Activated T-cell treated with anti-CD3 and anti-CD28 coated beads, Interleukin-2, amount 50 U/mL, for 4 hours (primary cell): ENCODE data around the gene MVK. TPM values are rescaled to one million over a fixed set of nuclear protein-coding genes. Genes with fewer than 3 reads are reported as not detected.

Experiments
- ATAC-seq, 2 donors: fragments of 200-7000 bp; cut with Tn5 transposase; one replicate each; pipeline ENCODE4 v1.10.0; 2021
- DNase-seq: peaks from one replicate; pipeline ENCODE4 v3.0.0-alpha.2; 2020
- H3K27me3 Mint-ChIP-seq: one replicate; pipeline ENCODE4 v1.8.0; 2021; ENCODE audit warnings: low read depth, mixed read lengths
- H3K36me3 Mint-ChIP-seq: one replicate; pipeline ENCODE4 v1.8.0; 2022; ENCODE audit warnings: mixed read lengths; ENCODE audit not compliant: insufficient read depth
- H3K4me1 Mint-ChIP-seq: one replicate; pipeline ENCODE4 v1.8.0; 2021; ENCODE audit warnings: low read depth, mixed read lengths
- H3K4me3 Mint-ChIP-seq: one replicate; pipeline ENCODE4 v1.8.0; 2021; ENCODE audit warnings: mild to moderate bottlenecking, moderate library complexity, mixed read lengths
- H3K9me3 Mint-ChIP-seq: one replicate; pipeline ENCODE4 v1.8.0; 2021; ENCODE audit warnings: mixed read lengths
- total RNA-seq, 3 donors: library from RNA; stranded (reverse); gene quantifications; one replicate each; pipeline ENCODE4 v1.2.1, GENCODE V29; 2021

The MVK gene
- total RNA-seq, 3 donors from 2014 or later, result 10.2 to 11.4 (median 10.4) TPM

DNA sequence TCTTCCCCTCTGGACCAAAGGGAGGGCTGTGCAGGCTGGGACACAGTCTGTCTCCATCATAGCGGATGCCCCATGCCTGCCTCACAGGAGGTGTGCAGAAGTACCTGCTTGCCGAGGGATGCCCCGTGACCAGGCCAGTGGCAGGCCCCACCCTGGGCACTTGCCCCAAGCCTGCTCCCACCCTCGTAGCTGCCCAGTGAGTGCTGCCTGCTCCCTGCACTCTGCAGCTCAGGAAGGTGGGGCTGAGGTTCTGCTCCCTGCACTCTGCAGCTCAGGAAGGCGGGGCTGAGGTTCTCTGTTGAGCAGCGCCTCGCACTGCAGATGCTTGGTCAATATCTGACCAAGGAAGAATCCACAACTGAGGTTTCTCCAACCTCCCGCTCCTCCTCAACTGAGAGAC is 7.2 kb upstream of the MVK start:
- peaks cover 21% of the 10 kb centered on the region for H3K36me3 Mint-ChIP-seq
- no peak overlapping the region for H3K4me3 Mint-ChIP-seq
- ATAC-seq, result no peak

DNA sequence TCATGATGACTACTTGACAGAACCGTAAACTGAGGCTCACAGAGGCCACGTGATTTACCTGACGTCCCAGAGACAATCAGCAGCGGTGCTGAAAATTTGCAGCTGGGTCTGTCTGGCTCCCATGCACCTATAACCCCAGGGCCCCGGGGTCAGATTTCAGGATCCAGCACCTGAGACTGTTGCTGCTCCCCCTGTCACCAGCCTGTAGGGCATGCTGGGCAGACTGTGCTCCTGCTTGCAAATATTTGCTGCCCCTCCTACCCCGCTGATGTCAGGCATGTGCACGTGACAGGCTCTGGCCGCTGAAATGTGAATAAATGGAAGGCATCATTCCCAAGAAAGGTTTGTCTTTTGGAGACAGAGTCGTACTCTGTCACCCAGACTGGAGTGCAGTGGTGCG is 6.3 kb upstream of the MVK start:
- no peak overlapping the region for H3K4me3 Mint-ChIP-seq

More for the DNA sequence above, 7.2 kb upstream of the MVK start:
- Mint-ChIP-seq H3K9me3 (no peaks in the 10 kb centered on the region), H3K27me3 (no peaks in the 10 kb centered on the region), H3K4me1 (no peaks in the 10 kb centered on the region)
- no peak for DNase-seq

DNA sequence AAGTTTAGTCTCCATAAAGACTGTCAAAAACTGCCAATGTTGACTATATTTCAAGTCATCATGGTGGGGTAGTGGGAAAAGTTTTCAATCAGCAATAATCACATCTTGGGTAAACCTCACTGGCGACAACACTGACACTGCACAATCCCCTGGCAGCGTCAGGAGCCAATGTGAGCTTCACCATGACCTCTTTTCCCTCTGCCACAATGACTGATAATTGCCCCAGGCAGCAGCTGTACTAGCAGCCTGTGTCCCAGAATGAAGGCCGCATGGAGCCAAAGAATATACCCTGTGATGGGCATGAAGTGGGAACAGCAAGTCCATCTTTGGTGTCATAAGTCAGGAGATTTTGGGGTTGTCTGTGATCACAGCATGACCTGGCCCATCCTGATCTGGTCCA is 5.6 kb upstream of the MVK start:
- Mint-ChIP-seq H3K36me3 (peaks cover 9% of the 10 kb centered on the region), H3K4me1 (peaks cover 8% of the 10 kb centered on the region)
- ATAC-seq, result no peak

More for the DNA sequence above, 6.3 kb upstream of the MVK start:
- ATAC-seq (no peak), DNase-seq (no peak)
- H3K4me1 Mint-ChIP-seq, result peaks cover 4% of the 10 kb centered on the region
- H3K27me3 Mint-ChIP-seq, result no peaks in the 10 kb centered on the region
- H3K9me3 Mint-ChIP-seq, result no peaks in the 10 kb centered on the region
- peaks cover 12% of the 10 kb centered on the region for H3K36me3 Mint-ChIP-seq

GRCh38 chr12:109568486-109568885 is 5.1 kb upstream of the MVK start:
- no peak for DNase-seq
- no peak overlapping the region for H3K4me3 Mint-ChIP-seq
- H3K9me3 Mint-ChIP-seq, result no peaks in the 10 kb centered on the region
- no peak for ATAC-seq
- H3K4me1 Mint-ChIP-seq, result peaks cover 11% of the 10 kb centered on the region
- no peaks in the 10 kb centered on the region for H3K27me3 Mint-ChIP-seq
- peaks cover 9% of the 10 kb centered on the region for H3K36me3 Mint-ChIP-seq

More for the DNA sequence above, 5.6 kb upstream of the MVK start:
- no peak for DNase-seq
- no peaks in the 10 kb centered on the region for H3K9me3 Mint-ChIP-seq
- no peak overlapping the region for H3K4me3 Mint-ChIP-seq
- H3K27me3 Mint-ChIP-seq, result no peaks in the 10 kb centered on the region

DNA sequence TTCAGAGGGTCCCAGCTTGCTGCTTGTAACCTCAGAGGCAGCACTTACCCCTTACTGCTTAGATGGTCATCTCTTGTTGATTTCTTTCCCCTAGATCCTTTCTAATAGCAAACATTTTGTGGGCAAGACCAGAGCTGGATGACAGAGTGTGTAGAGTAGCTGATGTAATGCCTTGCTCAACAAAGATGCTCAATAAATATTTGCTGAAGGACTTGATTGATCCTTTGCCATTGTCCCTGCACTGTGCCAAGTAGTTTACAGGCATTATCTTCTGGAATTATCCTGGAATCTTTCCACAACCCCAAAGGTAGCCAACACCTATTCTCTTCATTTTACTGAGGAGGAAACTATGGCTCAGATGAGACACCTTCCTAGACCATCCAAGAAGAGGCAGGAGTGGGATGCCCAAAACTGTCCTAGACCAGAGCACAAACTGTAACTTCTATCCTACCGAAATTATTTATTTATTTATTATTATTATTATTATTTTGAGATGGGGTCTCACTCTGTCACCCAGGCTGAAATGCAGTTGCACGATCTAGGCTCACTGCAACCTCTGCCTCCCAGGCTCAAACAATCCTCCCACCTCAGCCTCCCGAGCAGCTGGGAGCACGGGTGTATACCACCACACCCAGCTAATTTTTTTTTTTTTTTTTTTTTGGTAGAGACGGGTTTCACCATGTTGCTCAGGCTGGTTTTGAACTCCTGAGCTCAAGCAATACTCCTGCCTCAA is 1.7 kb upstream of the MVK start:
- no peak for DNase-seq
- no peaks in the 10 kb centered on the region for H3K27me3 Mint-ChIP-seq

GRCh38 chr12:109572506-109572845 is 1.1 kb upstream of the MVK start:
- Mint-ChIP-seq H3K9me3 (no peaks in the 10 kb centered on the region), H3K27me3 (no peaks in the 10 kb centered on the region), H3K36me3 (peaks cover 9% of the 10 kb centered on the region), H3K4me1 (peaks cover 26% of the 10 kb centered on the region), H3K4me3 (peak overlapping the region; percentile 87)
- DNase-seq, result no peak
- ATAC-seq, result no peak

More for the DNA sequence above, 1.7 kb upstream of the MVK start:
- H3K9me3 Mint-ChIP-seq, result no peaks in the 10 kb centered on the region
- H3K4me1 Mint-ChIP-seq, result peaks cover 26% of the 10 kb centered on the region
- H3K36me3 Mint-ChIP-seq, result peaks cover 8% of the 10 kb centered on the region
- ATAC-seq, result no peak
- H3K4me3 Mint-ChIP-seq, result peak overlapping the region; percentile 87

DNA sequence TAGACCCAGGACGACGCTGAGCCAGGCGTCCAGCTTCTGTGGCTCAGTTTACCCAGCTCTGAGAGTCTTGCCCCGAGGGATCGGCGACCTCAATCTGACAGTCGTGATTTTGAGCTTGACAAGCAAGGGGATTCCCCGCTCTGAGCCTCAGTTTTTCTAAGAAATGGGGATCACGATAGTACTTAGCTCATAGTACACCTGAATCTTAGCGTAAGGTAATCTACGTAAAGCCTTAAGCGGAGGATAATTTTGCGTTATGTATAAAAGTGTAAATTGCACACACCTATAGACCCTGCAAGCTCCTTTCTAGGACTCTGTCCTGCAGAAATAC is 285 bp downstream of the MVK start:
- Mint-ChIP-seq H3K36me3 (peaks cover 19% of the 10 kb centered on the region), H3K27me3 (no peaks in the 10 kb centered on the region), H3K4me1 (peaks cover 26% of the 10 kb centered on the region), H3K4me3 (peak overlapping the region; percentile 87), H3K9me3 (no peaks in the 10 kb centered on the region)
- DNase-seq (no peak), ATAC-seq (peak in 1 of 2 donors; percentile 4)

DNA sequence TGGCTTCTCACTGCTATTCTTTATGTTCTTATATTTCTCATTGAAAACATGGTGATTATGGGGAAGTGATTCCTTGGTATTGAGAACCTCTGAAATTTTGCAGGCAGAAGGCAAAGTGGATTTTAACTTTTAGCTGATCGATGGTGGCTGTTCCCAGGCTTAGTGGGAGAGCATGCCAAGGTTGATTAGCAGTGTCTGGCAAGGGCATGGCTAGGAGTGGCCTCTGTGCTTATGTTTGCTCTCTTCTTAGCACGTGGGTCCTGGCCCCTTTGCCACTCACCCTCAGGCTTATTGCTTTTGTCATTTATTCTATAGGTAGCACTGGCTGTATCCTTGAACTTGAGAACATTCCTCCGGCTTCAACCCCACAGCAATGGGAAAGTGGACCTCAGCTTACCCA is 2.1 kb downstream of the MVK start:
- H3K4me1 Mint-ChIP-seq, result peaks cover 26% of the 10 kb centered on the region
- no peak for DNase-seq
- peaks cover 19% of the 10 kb centered on the region for H3K36me3 Mint-ChIP-seq
- H3K4me3 Mint-ChIP-seq, result no peak overlapping the region
- no peak for ATAC-seq
- no peaks in the 10 kb centered on the region for H3K27me3 Mint-ChIP-seq
- no peaks in the 10 kb centered on the region for H3K9me3 Mint-ChIP-seq

GRCh38 chr12:109577311-109577710 is 3.7 kb downstream of the MVK start:
- DNase-seq (no peak), ATAC-seq (no peak)
- H3K4me3 Mint-ChIP-seq, result no peak overlapping the region
- H3K36me3 Mint-ChIP-seq, result peaks cover 24% of the 10 kb centered on the region
- H3K4me1 Mint-ChIP-seq, result peaks cover 22% of the 10 kb centered on the region
- H3K27me3 Mint-ChIP-seq, result no peaks in the 10 kb centered on the region
- no peaks in the 10 kb centered on the region for H3K9me3 Mint-ChIP-seq

- peaks cover 27% of the 10 kb centered on the region for H3K36me3 Mint-ChIP-seq
- no peak for ATAC-seq
- peaks cover 15% of the 10 kb centered on the region for H3K4me1 Mint-ChIP-seq
- no peak overlapping the region for H3K4me3 Mint-ChIP-seq
- DNase-seq, result no peak
- H3K27me3 Mint-ChIP-seq, result no peaks in the 10 kb centered on the region
- H3K9me3 Mint-ChIP-seq, result no peaks in the 10 kb centered on the region
Observed at GRCh38 chr12:109578330-109578927, 4.8 kb downstream of the MVK start.

DNA sequence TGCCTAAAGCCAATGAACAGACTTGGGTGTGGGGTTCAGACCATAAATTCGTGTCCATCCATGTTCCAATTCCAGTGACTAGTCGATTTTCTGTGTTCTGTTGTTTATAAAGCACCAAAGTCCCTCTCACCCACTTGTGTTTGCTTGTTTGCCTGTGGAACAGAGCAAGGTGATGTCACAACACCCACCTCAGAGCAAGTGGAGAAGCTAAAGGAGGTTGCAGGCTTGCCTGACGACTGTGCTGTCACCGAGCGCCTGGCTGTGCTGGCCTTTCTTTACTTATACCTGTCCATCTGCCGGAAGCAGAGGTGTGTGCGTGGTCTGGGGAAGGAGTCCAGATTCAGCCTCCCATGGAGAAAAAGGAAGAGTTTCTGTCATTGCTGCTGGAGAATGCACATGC is 6.0 kb downstream of the MVK start:
- no peak for DNase-seq
- Mint-ChIP-seq H3K9me3 (no peaks in the 10 kb centered on the region), H3K36me3 (peaks cover 29% of the 10 kb centered on the region), H3K4me3 (no peak overlapping the region), H3K27me3 (no peaks in the 10 kb centered on the region), H3K4me1 (peaks cover 5% of the 10 kb centered on the region)
- ATAC-seq, result no peak

- ATAC-seq (no peak), DNase-seq (no peak)
- H3K4me1 Mint-ChIP-seq, result no peaks in the 10 kb centered on the region
- H3K9me3 Mint-ChIP-seq, result no peaks in the 10 kb centered on the region
- H3K36me3 Mint-ChIP-seq, result peaks cover 33% of the 10 kb centered on the region
- H3K27me3 Mint-ChIP-seq, result no peaks in the 10 kb centered on the region
- no peak overlapping the region for H3K4me3 Mint-ChIP-seq
Observed at GRCh38 chr12:109580272-109580671, 6.7 kb downstream of the MVK start.

DNA sequence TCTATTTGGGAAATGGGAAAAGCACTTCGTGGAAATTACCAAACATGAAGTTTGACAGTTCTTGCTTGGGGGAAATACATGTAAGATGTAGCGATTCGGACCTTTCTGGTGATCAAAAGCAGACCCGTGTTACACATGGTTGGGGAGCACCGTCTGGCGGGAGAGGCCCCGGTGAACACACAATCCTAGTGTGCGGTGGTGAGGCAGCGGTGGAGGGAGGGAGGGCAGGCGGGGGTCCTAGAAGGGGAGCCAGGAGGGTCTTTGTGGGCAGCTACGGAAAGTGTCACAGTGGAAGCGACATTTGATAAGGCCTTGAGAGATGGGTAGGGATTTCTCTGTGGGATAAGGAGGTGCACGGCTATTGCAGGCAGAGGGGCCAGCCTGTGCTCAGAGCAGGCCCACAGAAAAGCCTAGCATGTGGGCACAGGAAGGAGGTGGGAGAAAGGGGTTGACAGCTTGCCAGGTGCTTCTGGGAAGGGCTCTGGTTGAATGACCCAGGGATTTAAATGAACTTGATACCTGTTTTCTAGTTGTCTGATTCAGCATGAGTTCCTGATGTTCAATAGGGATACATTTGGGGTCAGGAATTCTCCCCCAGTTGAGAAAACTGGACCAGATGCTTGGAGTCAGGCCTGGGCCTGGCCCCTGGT is 7.2 kb downstream of the MVK start:
- Mint-ChIP-seq H3K27me3 (no peaks in the 10 kb centered on the region), H3K36me3 (peaks cover 33% of the 10 kb centered on the region), H3K4me1 (no peaks in the 10 kb centered on the region), H3K4me3 (no peak overlapping the region), H3K9me3 (no peaks in the 10 kb centered on the region)
- no peak for ATAC-seq
- DNase-seq, result no peak

- Mint-ChIP-seq H3K9me3 (no peaks in the 10 kb centered on the region), H3K4me3 (no peak overlapping the region), H3K4me1 (no peaks in the 10 kb centered on the region), H3K36me3 (peaks cover 31% of the 10 kb centered on the region), H3K27me3 (no peaks in the 10 kb centered on the region)
- ATAC-seq, result no peak
- no peak for DNase-seq
Observed at GRCh38 chr12:109581334-109581691, 7.7 kb downstream of the MVK start.

GRCh38 chr12:109581856-109582255 is 8.3 kb downstream of the MVK start:
- no peak for DNase-seq
- Mint-ChIP-seq H3K9me3 (no peaks in the 10 kb centered on the region), H3K36me3 (peaks cover 30% of the 10 kb centered on the region), H3K4me3 (no peak overlapping the region), H3K4me1 (no peaks in the 10 kb centered on the region), H3K27me3 (no peaks in the 10 kb centered on the region)
- ATAC-seq, result no peak
